ENCODE results near the gene SCAF11.
A peak's percentile ranks its signal among the peaks of the same experiment; 100 is the strongest.
"Not testable (repeated sequence)": the region's sequence is repeated elsewhere in the genome, so short reads cannot be mapped to it uniquely, and the experiment has no call there.

SCAF11 gene, protein sequence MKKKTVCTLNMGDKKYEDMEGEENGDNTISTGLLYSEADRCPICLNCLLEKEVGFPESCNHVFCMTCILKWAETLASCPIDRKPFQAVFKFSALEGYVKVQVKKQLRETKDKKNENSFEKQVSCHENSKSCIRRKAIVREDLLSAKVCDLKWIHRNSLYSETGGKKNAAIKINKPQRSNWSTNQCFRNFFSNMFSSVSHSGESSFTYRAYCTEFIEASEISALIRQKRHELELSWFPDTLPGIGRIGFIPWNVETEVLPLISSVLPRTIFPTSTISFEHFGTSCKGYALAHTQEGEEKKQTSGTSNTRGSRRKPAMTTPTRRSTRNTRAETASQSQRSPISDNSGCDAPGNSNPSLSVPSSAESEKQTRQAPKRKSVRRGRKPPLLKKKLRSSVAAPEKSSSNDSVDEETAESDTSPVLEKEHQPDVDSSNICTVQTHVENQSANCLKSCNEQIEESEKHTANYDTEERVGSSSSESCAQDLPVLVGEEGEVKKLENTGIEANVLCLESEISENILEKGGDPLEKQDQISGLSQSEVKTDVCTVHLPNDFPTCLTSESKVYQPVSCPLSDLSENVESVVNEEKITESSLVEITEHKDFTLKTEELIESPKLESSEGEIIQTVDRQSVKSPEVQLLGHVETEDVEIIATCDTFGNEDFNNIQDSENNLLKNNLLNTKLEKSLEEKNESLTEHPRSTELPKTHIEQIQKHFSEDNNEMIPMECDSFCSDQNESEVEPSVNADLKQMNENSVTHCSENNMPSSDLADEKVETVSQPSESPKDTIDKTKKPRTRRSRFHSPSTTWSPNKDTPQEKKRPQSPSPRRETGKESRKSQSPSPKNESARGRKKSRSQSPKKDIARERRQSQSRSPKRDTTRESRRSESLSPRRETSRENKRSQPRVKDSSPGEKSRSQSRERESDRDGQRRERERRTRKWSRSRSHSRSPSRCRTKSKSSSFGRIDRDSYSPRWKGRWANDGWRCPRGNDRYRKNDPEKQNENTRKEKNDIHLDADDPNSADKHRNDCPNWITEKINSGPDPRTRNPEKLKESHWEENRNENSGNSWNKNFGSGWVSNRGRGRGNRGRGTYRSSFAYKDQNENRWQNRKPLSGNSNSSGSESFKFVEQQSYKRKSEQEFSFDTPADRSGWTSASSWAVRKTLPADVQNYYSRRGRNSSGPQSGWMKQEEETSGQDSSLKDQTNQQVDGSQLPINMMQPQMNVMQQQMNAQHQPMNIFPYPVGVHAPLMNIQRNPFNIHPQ (N-terminal part only)

GRCh38 chr12:45990468-45991283 is at the start of gene SCAF11:
SCAF11 (minus strand) TSS chr12:45990574; CDS start chr12:45964167, 26,407 bp downstream.
- no peaks in the 10 kb centered on the region for H3K9me3 ChIP-seq (ENCODE audit: control insufficient read depth, low read length)
- H3K27me3 ChIP-seq (ENCODE audit: control insufficient read depth, insufficient read depth, low read length): no peaks in the 10 kb centered on the region
- no peaks in the 10 kb centered on the region for H3K36me3 ChIP-seq (ENCODE audit: control insufficient read depth, insufficient read depth, low read length)
- H3K9ac ChIP-seq (ENCODE audit: low read length): peak within 1 kb of the TSS; percentile 98
- peak within 1 kb of the TSS; percentile 68 for H3K4me3 ChIP-seq (ENCODE audit: low read length)
- peaks cover 5% of the 10 kb centered on the region for H3K4me1 ChIP-seq (ENCODE audit: control insufficient read depth, insufficient read depth, low read length)

DNA sequence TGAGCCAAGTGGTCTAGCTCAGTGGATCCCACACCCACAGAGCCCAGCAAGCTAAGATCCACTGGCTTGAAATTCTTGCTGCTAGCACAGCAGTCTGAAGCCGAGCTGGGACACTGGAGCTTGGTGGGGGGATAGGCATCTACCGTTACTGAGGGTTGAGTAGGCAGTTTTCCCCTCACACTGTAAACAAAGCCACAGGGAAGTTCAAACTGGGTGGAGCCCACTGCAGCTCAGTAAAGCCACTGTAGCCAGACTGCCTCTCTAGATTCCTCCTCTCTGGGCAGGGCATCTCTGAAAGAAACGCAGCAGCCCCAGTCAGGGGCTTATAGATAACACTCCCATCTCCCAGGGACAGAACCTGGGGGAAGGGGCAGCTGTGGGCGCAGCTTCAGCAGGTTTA is 46.7 kb upstream of the SCAF11 start:
- H3K4me3 ChIP-seq (ENCODE audit: low read length); H3K27me3 ChIP-seq (ENCODE audit: control insufficient read depth, insufficient read depth, low read length); H3K36me3 ChIP-seq (ENCODE audit: control insufficient read depth, insufficient read depth, low read length); H3K4me1 ChIP-seq (ENCODE audit: control insufficient read depth, insufficient read depth, low read length); H3K9ac ChIP-seq (ENCODE audit: low read length); H3K9me3 ChIP-seq (ENCODE audit: control insufficient read depth, low read length): not testable (repeated sequence)

- no peaks in the 10 kb centered on the region for H3K4me1 ChIP-seq (ENCODE audit: control insufficient read depth, insufficient read depth, low read length)
- no peaks in the 10 kb centered on the region for H3K27me3 ChIP-seq (ENCODE audit: control insufficient read depth, insufficient read depth, low read length)
- H3K4me3 ChIP-seq (ENCODE audit: low read length): no peak overlapping the region
- H3K9ac ChIP-seq (ENCODE audit: low read length): no peak overlapping the region
- H3K9me3 ChIP-seq (ENCODE audit: control insufficient read depth, low read length): no peaks in the 10 kb centered on the region
- no peaks in the 10 kb centered on the region for H3K36me3 ChIP-seq (ENCODE audit: control insufficient read depth, insufficient read depth, low read length)
Measured at GRCh38 chr12:46027172-46027571, 36.8 kb upstream of the SCAF11 start.

- no peaks in the 10 kb centered on the region for H3K9me3 ChIP-seq (ENCODE audit: control insufficient read depth, low read length)
- no peaks in the 10 kb centered on the region for H3K36me3 ChIP-seq (ENCODE audit: control insufficient read depth, insufficient read depth, low read length)
- H3K4me3 ChIP-seq (ENCODE audit: low read length): no peak overlapping the region
- H3K27me3 ChIP-seq (ENCODE audit: control insufficient read depth, insufficient read depth, low read length): no peaks in the 10 kb centered on the region
- no peak overlapping the region for H3K9ac ChIP-seq (ENCODE audit: low read length)
- H3K4me1 ChIP-seq (ENCODE audit: control insufficient read depth, insufficient read depth, low read length): no peaks in the 10 kb centered on the region
Measured at GRCh38 chr12:46024099-46024498, 33.7 kb upstream of the SCAF11 start.

DNA sequence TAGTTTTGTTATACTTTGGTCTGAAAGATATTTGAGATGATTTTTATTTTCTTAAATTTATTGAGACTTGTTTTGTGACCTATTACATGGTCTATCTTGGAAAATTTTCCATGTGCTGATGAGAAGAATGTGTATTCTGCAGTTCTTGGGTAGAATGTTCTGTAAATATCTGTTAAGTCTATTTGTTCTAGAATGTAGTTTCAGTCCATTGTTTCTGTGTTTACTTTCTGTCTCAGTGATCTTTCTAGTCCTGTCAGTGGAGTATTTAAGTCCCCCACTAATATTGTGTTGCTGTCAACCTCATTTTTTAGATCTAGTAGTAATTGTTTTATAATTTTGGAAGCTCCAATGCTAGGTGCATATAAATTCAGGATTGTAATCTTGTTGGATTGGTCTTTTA is 30.4 kb upstream of the SCAF11 start:
- Histone ChIP-seq H3K9ac (ENCODE audit: low read length) (no peak overlapping the region), H3K4me3 (ENCODE audit: low read length) (no peak overlapping the region), H3K27me3 (ENCODE audit: control insufficient read depth, insufficient read depth, low read length) (no peaks in the 10 kb centered on the region), H3K4me1 (ENCODE audit: control insufficient read depth, insufficient read depth, low read length) (no peaks in the 10 kb centered on the region), H3K9me3 (ENCODE audit: control insufficient read depth, low read length) (no peaks in the 10 kb centered on the region), H3K36me3 (ENCODE audit: control insufficient read depth, insufficient read depth, low read length) (no peaks in the 10 kb centered on the region)

GRCh38 chr12:46018712-46019111 is 28.3 kb upstream of the SCAF11 start:
- not testable (repeated sequence) for H3K27me3 ChIP-seq (ENCODE audit: control insufficient read depth, insufficient read depth, low read length); H3K4me3 ChIP-seq (ENCODE audit: low read length); H3K9ac ChIP-seq (ENCODE audit: low read length); H3K9me3 ChIP-seq (ENCODE audit: control insufficient read depth, low read length); H3K36me3 ChIP-seq (ENCODE audit: control insufficient read depth, insufficient read depth, low read length); H3K4me1 ChIP-seq (ENCODE audit: control insufficient read depth, insufficient read depth, low read length)

DNA sequence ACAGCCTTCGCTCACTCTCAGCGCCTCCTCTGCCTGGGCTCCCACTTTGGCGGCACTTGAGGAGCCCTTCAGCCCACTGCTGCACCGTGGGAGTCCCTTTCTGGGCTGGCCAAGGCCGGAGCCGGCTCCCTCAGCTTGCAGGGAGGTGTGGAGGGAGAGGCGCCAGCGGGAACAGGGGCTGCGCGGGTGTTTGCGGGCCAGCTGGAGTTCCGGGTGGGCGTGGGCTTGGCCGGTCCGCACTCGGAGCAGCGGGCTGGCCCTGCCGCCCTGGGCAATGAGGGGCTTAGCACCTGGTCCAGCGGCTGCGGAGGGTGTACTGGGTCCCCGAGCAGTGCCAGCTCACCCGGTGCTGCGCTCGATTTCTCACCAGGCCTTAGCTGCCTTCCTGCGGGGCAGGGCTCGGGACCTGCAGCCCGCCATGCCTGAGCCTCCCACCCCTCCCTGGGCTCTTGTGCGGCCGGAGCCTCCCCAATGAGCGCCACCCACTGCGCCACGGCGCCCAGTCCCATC is 27.5 kb upstream of the SCAF11 start:
- not testable (repeated sequence) for H3K9ac ChIP-seq (ENCODE audit: low read length); H3K9me3 ChIP-seq (ENCODE audit: control insufficient read depth, low read length); H3K4me1 ChIP-seq (ENCODE audit: control insufficient read depth, insufficient read depth, low read length)

DNA sequence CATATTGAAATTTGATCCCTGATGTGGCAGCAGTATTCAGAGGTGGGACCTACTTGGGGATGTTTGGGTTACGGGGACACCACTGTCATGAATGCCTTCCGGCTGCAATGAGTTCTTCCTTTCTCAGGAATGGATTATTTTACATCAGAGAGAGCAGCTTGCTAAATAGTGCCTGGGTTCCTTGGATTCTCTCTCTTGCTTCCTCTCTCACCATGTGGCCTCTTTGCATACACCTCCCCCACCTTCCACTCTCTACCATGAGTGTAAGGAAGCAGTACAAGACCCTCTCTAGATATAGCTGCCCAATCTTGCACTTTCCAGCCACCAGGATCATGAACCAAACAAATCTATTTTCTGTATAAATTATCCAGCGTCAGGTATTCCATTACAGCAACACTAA is 15.4 kb upstream of the SCAF11 start:
- no peaks in the 10 kb centered on the region for H3K27me3 ChIP-seq (ENCODE audit: control insufficient read depth, insufficient read depth, low read length)

More for the DNA sequence above, 27.5 kb upstream of the SCAF11 start:
- not testable (repeated sequence) for H3K27me3 ChIP-seq (ENCODE audit: control insufficient read depth, insufficient read depth, low read length); H3K36me3 ChIP-seq (ENCODE audit: control insufficient read depth, insufficient read depth, low read length); H3K4me3 ChIP-seq (ENCODE audit: low read length)

DNA sequence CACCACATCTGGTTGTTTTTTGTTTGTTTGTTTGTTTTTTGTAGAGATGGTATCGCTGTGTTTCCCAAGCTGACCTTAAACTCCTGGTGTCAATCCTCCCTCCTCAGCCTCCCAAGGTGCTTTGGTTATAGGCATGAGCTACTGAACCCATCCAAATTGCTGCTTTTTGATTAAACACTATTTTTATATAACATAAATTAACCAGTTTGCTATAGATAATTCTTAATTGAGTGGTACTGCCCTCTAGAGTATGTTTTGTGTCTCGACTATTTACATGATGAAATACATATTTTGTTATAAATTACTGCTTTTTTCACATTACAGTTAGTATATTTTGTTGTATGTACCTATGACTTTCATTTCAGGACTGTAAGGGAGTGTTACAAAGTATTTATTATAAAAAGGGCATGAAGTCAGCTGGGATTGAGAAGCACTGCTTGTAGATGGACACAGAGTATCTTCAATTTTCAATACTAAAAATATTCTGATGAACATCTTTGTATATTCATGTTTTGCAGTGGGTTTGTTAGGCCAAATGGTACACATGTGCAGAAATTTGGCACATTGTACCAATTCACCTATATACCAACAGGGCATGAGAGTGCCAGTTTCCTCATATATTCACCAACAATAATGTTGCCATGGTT is 14.9 kb upstream of the SCAF11 start:
- Histone ChIP-seq H3K9ac (ENCODE audit: low read length) (no peak overlapping the region), H3K9me3 (ENCODE audit: control insufficient read depth, low read length) (no peaks in the 10 kb centered on the region), H3K4me3 (ENCODE audit: low read length) (no peak overlapping the region), H3K4me1 (ENCODE audit: control insufficient read depth, insufficient read depth, low read length) (no peaks in the 10 kb centered on the region), H3K36me3 (ENCODE audit: control insufficient read depth, insufficient read depth, low read length) (no peaks in the 10 kb centered on the region), H3K27me3 (ENCODE audit: control insufficient read depth, insufficient read depth, low read length) (no peaks in the 10 kb centered on the region)

More for the DNA sequence above, 15.4 kb upstream of the SCAF11 start:
- Histone ChIP-seq H3K4me1 (ENCODE audit: control insufficient read depth, insufficient read depth, low read length) (no peaks in the 10 kb centered on the region), H3K9ac (ENCODE audit: low read length) (no peak overlapping the region), H3K36me3 (ENCODE audit: control insufficient read depth, insufficient read depth, low read length) (no peaks in the 10 kb centered on the region), H3K9me3 (ENCODE audit: control insufficient read depth, low read length) (no peaks in the 10 kb centered on the region), H3K4me3 (ENCODE audit: low read length) (no peak overlapping the region)

DNA sequence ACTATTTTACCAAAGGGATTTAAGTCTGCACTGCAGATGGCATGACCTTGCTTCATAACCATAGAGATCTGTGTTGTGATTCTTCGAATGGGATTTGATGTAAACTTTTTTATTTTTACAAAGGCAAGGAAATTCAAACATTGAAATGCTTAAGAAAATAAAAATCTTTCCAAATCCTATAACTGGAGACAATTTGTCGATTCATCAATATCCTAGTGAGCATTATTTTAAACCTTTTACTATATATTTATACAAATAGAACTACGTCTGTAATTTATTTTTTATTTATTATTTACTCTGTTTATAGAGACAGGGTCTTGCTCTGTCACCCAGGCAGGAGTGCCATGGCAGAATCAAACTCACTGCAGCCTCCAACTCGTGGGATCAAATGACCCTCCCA is 14.3 kb upstream of the SCAF11 start:
- Histone ChIP-seq H3K9me3 (ENCODE audit: control insufficient read depth, low read length) (no peaks in the 10 kb centered on the region), H3K9ac (ENCODE audit: low read length) (no peak overlapping the region), H3K27me3 (ENCODE audit: control insufficient read depth, insufficient read depth, low read length) (no peaks in the 10 kb centered on the region), H3K4me3 (ENCODE audit: low read length) (no peak overlapping the region), H3K36me3 (ENCODE audit: control insufficient read depth, insufficient read depth, low read length) (no peaks in the 10 kb centered on the region), H3K4me1 (ENCODE audit: control insufficient read depth, insufficient read depth, low read length) (no peaks in the 10 kb centered on the region)

DNA sequence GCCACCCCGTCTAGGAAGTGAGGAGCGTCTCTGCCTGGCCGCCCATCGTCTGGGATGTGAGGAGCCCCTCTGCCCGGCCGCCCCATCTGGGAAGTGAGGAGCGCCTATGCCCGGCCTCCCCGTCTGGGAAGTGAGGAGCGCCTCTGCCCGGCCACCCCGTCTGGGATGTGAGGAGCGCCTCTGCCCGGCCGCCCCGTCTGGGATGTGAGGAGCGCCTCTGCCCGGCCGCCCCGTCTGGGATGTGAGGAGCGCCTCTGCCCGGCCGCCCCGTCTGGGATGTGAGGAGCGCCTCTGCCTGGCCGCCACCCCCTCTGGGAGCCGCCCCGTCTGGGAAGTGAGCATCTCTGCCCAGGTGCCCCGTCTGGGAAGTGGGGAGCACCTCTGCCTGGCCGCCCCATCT is 9.7 kb upstream of the SCAF11 start:
- not testable (repeated sequence) for H3K4me1 ChIP-seq (ENCODE audit: control insufficient read depth, insufficient read depth, low read length); H3K36me3 ChIP-seq (ENCODE audit: control insufficient read depth, insufficient read depth, low read length); H3K27me3 ChIP-seq (ENCODE audit: control insufficient read depth, insufficient read depth, low read length)

More for the DNA sequence above, 9.7 kb upstream of the SCAF11 start:
- not testable (repeated sequence) for H3K9me3 ChIP-seq (ENCODE audit: control insufficient read depth, low read length); H3K4me3 ChIP-seq (ENCODE audit: low read length); H3K9ac ChIP-seq (ENCODE audit: low read length)

All from mucosa of stomach (tissue), 1 donor.